Body of pancreas (tissue), 4 donors: ENCODE data around the gene MYH14. TPM values are rescaled to one million over a fixed set of nuclear protein-coding genes. Genes with fewer than 3 reads are reported as not detected.

Source experiments
- ATAC-seq: fragments of 150-250 bp; one replicate; pipeline ENCODE4 v1.9.1; 2016
- DNase-seq, 4 donors: peaks; one replicate each; pipeline ENCODE4 v3.0.0-alpha.2; 2019
- H3K27ac ChIP-seq, 4 donors: fragments of 200-600 bp; sonication (generic); 1 replicate in 3 of 4; 2 replicates in 1 of 4; pipeline versions ENCODE4 v1.5.1 to v1.6.1; 2016 to 2019; ENCODE audit warnings: mild to moderate bottlenecking in 1 of 4, mixed read lengths in 1 of 4, moderate library complexity in 1 of 4
- H3K27me3 ChIP-seq, 2 donors: fragments of 200-600 bp; sonication (generic); one replicate each; pipeline ENCODE4 v1.6.0; 2016; ENCODE audit warnings: mild to moderate bottlenecking in 1 of 2
- H3K36me3 ChIP-seq, 2 donors: fragments of 200-600 bp; sonication (generic); replicated peaks in 1 of 2; 2 replicates each; pipeline ENCODE4 v1.5.1; 2016; ENCODE audit warnings: low read depth in 2 of 2; ENCODE audit not compliant: insufficient read depth in 1 of 2
- H3K4me1 ChIP-seq: fragments of 200-600 bp; sonication (generic); one replicate; pipeline ENCODE4 v1.6.0; 2016
- H3K4me3 ChIP-seq, 2 donors: fragments of 200-600 bp; sonication (generic); 1 replicate in 1 of 2; 2 replicates in 1 of 2; pipeline ENCODE4 v1.5.1; 2016 to 2019
- H3K9me3 ChIP-seq, 3 donors: fragments of 200-600 bp; sonication (generic); 1 replicate in 2 of 3; 2 replicates in 1 of 3; pipeline ENCODE4 v1.5.1; 2016
- CTCF ChIP-seq, 7 experiments: fragments of 450-650 bp in 4 of 7; fragments of 200-600 bp in 3 of 7; sonication (generic) in 3 of 7; IDR thresholded peaks; one replicate each; pipeline ENCODE4 v1.5.1; 2016 to 2019; ENCODE audit warnings: antibody characterized with exemption in 7 of 7
- POLR2A ChIP-seq, 3 donors: fragments of 450-650 bp; IDR thresholded peaks; one replicate each; pipeline ENCODE4 v1.6.1; 2016; ENCODE audit warnings: antibody characterized with exemption in 3 of 3, mild to moderate bottlenecking in 2 of 3
- WGBS, 2 donors: methylation state at CpG; one replicate each; pipeline ENCODE4 v1.1.5; 2017; 5-methylcytosine and 5-hydroxymethylcytosine counted together
- intact Hi-C: fragments of 100-400 bp; cut with DNase I; formaldehyde crosslinking; loops from one replicate; pipeline ENCODE4 v1.15.1; 2023
- small RNA-seq: library from RNA; depleted of rRNA; stranded (forward); fragments of <200 nt; gene quantifications from one replicate; pipeline ENCODE3, GENCODE V24; 2016
- total RNA-seq, 2 donors: library from RNA; depleted of rRNA; stranded (reverse); fragments of >200 nt; gene quantifications; one replicate each; pipeline ENCODE4 v1.1.0, GENCODE V29; 2016

Gene MYH14
- total RNA-seq, 2 donors from 2014 or later: 40.9 to 61.2 TPM

GRCh38 chr19:50356691-50357177 lies 153.3 kb downstream of the MYH14 start:
- Histone ChIP-seq H3K27ac (peak overlapping the region in 2 of 4 donors; percentile 85 to 89), H3K4me3 (no peak overlapping the region), H3K4me1 (peaks cover 17% of the 10 kb centered on the region), H3K9me3 (no peaks in the 10 kb centered on the region), H3K27me3 (no peaks in the 10 kb centered on the region), H3K36me3 (no peaks in the 10 kb centered on the region)
- intact Hi-C loops: no loop called here
- no peak for TF ChIP-seq CTCF (IDR thresholded peaks at IDR 0.05)
- TF ChIP-seq POLR2A (IDR thresholded peaks at IDR 0.05): no peak
- ATAC-seq (no peak), DNase-seq (no peak)
- WGBS, 2 donors: 28 to 34% methylated on average over 13 of the region's 13 CpGs

- TF ChIP-seq POLR2A (IDR thresholded peaks at IDR 0.05): peak in 2 of 3 donors; percentile 34 to 54
- peak; percentile 83 to 96 (median 88) for TF ChIP-seq CTCF (IDR thresholded peaks at IDR 0.05)
- ATAC-seq (peak; percentile 83), DNase-seq (peak; percentile 78 to 86 (median 81))
- H3K27me3 ChIP-seq: no peaks in the 10 kb centered on the region
- intact Hi-C loops: no loop called here
- H3K36me3 ChIP-seq: no peaks in the 10 kb centered on the region
- WGBS, 2 donors: 10 to 13% methylated on average over 16 to 54 of the region's 54 CpGs
- H3K9me3 ChIP-seq: no peaks in the 10 kb centered on the region
- peak overlapping the region; percentile 62 to 89 (median 81) for H3K27ac ChIP-seq
- peak overlapping the region; percentile 13 to 18 for H3K4me3 ChIP-seq
- H3K4me1 ChIP-seq: peaks cover 17% of the 10 kb centered on the region
These were observed 154.0 kb downstream of the MYH14 start for GRCh38 chr19:50357178-50358100.

GRCh38 chr19:50358483-50359327 lies 155.3 kb downstream of the MYH14 start:
- DNase-seq (peak; percentile 67 to 80 (median 74)), ATAC-seq (peak; percentile 67)
- Histone ChIP-seq H3K4me3 (no peak overlapping the region), H3K4me1 (peaks cover 17% of the 10 kb centered on the region), H3K9me3 (no peaks in the 10 kb centered on the region), H3K36me3 (no peaks in the 10 kb centered on the region), H3K27me3 (no peaks in the 10 kb centered on the region), H3K27ac (peak overlapping the region; percentile 62 to 89 (median 81))
- 31 to 70% methylated on average over 20 to 54 of the region's 54 CpGs for WGBS, 2 donors
- peak in 2 of 3 donors; percentile 69 to 70 for TF ChIP-seq POLR2A (IDR thresholded peaks at IDR 0.05)
- no peak for TF ChIP-seq CTCF (IDR thresholded peaks at IDR 0.05)
- intact Hi-C loops: no loop called here

GRCh38 chr19:50359328-50359818 lies 156.0 kb downstream of the MYH14 start:
- peaks cover 17% of the 10 kb centered on the region for H3K4me1 ChIP-seq
- H3K36me3 ChIP-seq: no peaks in the 10 kb centered on the region
- no peak overlapping the region for H3K4me3 ChIP-seq
- intact Hi-C loops: no loop called here
- no peaks in the 10 kb centered on the region for H3K27me3 ChIP-seq
- TF ChIP-seq CTCF (IDR thresholded peaks at IDR 0.05) (no peak), POLR2A (IDR thresholded peaks at IDR 0.05) (no peak)
- no peak overlapping the region for H3K27ac ChIP-seq
- DNase-seq (no peak), ATAC-seq (no peak)
- no peaks in the 10 kb centered on the region for H3K9me3 ChIP-seq
- 86 to 92% methylated on average over 5 to 11 of the region's 11 CpGs for WGBS, 2 donors

Small RNA genes within 50 kb of the gene (small RNA-seq; reads per million reads assigned to genes)
- gene RF00017: not detected

Other genes starting within 250 kb of the MYH14 start
- gene SIGLEC11, start 242.4 kb upstream of the MYH14 start, total RNA-seq: 10 to 100 TPM in 1 of 2 donors, 1 to 10 TPM in 1; 1.3 to 12.5 TPM
- gene VRK3, start 178.2 kb upstream of the MYH14 start, total RNA-seq: 10 to 100 TPM; 32.7 to 33.3 TPM
- gene ZNF473, start 177.6 kb upstream of the MYH14 start, total RNA-seq: 1 to 10 TPM; 4.9 to 5.4 TPM
- not detected for gene IZUMO2, start 40.3 kb upstream of the MYH14 start, total RNA-seq
- 1 to 10 TPM; 1.8 to 6.3 TPM for gene KCNC3, start 125.8 kb downstream of the MYH14 start, total RNA-seq
- gene NAPSA, start 162.0 kb downstream of the MYH14 start, total RNA-seq: 1 to 10 TPM; 1.8 to 2.3 TPM
- 10 to 100 TPM; 43.2 to 50.1 TPM for gene NR1H2, start 172.8 kb downstream of the MYH14 start, total RNA-seq
- gene POLD1, start 180.7 kb downstream of the MYH14 start, total RNA-seq: 10 to 100 TPM; 13.2 to 13.8 TPM
- 1 to 10 TPM in 1 of 2 donors, not detected in 1; 6.9 TPM for gene SPIB, start 215.3 kb downstream of the MYH14 start, total RNA-seq
- not detected for gene MYBPC2, start 229.3 kb downstream of the MYH14 start, total RNA-seq